IMR-90 (cell line): ENCODE results near the gene ZMAT5. TPM values are rescaled to one million over a fixed set of nuclear protein-coding genes. Genes with fewer than 3 reads are reported as not detected.
A peak's percentile ranks its signal among the peaks of the same experiment; 100 is the strongest.

Source experiments
- ATAC-seq: fragments of 200-7000 bp; cut with Tn5 transposase; 2 replicates; pipeline ENCODE4 v1.9.1; 2020; ENCODE audit warnings: low read depth, mild to moderate bottlenecking, moderate library complexity
- BruUV-seq: library from RNA; stranded (reverse); fragments of 400-500 nt; replicated peaks from 2 replicates; lab custom pipeline; 2021; lab: Mats Ljungman, UMichigan
- CTCF ChIA-PET: fragments of 300-600 bp; formaldehyde crosslinking; extraction: SDS; loops from one replicate; lab custom pipeline; 2021; ENCODE audit warnings: antibody characterized with exemption; lab: Yijun Ruan, JAX
- POLR2A ChIA-PET: fragments of 300-600 bp; sonication (Branson Sonifier 250); formaldehyde crosslinking; loops from one replicate; lab custom pipeline; 2022; ENCODE audit warnings: antibody characterized with exemption; ENCODE audit not compliant: unreplicated experiment; lab: Charles Lee
- DNase-seq: peaks from one replicate; pipeline ENCODE4 v3.0.0; 2013
- H2AFZ ChIP-seq: replicated peaks from 2 replicates; pipeline ENCODE3; 2013; ENCODE audit warnings: low read length, mild to moderate bottlenecking; ENCODE audit not compliant: poor library complexity
- H2AK5ac ChIP-seq: 2 replicates; pipeline ENCODE4 v1.6.1; 2013; ENCODE audit warnings: low read depth, low read length, inconsistent platforms
- H2AK9ac ChIP-seq: replicated peaks from 2 replicates; pipeline ENCODE3; 2013; ENCODE audit warnings: mild to moderate bottlenecking, low read depth, low read length, moderate library complexity; ENCODE audit not compliant: poor library complexity
- H2BK120ac ChIP-seq: 2 replicates; pipeline ENCODE4 v1.6.1; 2013; ENCODE audit warnings: low read depth, low read length, inconsistent platforms
- H2BK15ac ChIP-seq: 3 replicates; pipeline ENCODE4 v1.6.1; 2013; ENCODE audit warnings: low read depth, low read length, inconsistent platforms
- H2BK20ac ChIP-seq: 2 replicates; pipeline ENCODE4 v1.6.1; 2013; ENCODE audit warnings: low read depth, mild to moderate bottlenecking, inconsistent platforms, low read length, moderate library complexity
- H2BK5ac ChIP-seq: 2 replicates; pipeline ENCODE4 v1.6.1; 2013; ENCODE audit warnings: mild to moderate bottlenecking, low read depth, low read length, inconsistent platforms; ENCODE audit not compliant: poor library complexity, severe bottlenecking
- H3K14ac ChIP-seq: replicated peaks from 2 replicates; pipeline ENCODE4 v1.6.1; 2013; ENCODE audit warnings: low read depth, low read length, inconsistent platforms
- H3K18ac ChIP-seq: 2 replicates; pipeline ENCODE4 v1.6.1; 2013; ENCODE audit warnings: low read depth, low read length, control low read depth
- H3K23ac ChIP-seq: 2 replicates; pipeline ENCODE4 v1.6.1; 2013; ENCODE audit warnings: low read depth, low read length, inconsistent platforms
- H3K27ac ChIP-seq: 2 replicates; pipeline ENCODE4 v1.5.1; 2013; ENCODE audit warnings: mild to moderate bottlenecking, control low read depth, low read length; ENCODE audit not compliant: insufficient read depth
- H3K27me3 ChIP-seq: 2 replicates; pipeline ENCODE4 v1.6.1; 2013; ENCODE audit warnings: low read length; ENCODE audit not compliant: control insufficient read depth, insufficient read depth
- H3K36me3 ChIP-seq: 2 replicates; pipeline ENCODE4 v1.6.1; 2013; ENCODE audit warnings: low read length, mixed read lengths; ENCODE audit not compliant: control insufficient read depth, insufficient read depth
- H3K4ac ChIP-seq: 2 replicates; pipeline ENCODE4 v1.6.1; 2013; ENCODE audit warnings: low read depth, low read length, inconsistent platforms
- H3K4me1 ChIP-seq: 2 replicates; pipeline ENCODE4 v1.6.1; 2013; ENCODE audit warnings: low read length, mixed read lengths; ENCODE audit not compliant: control insufficient read depth, insufficient read depth
- H3K4me2 ChIP-seq: 2 replicates; pipeline ENCODE4 v1.6.1; 2013; ENCODE audit warnings: low read depth, mild to moderate bottlenecking, control low read depth, low read length, moderate library complexity
- H3K4me3 ChIP-seq: 2 replicates; pipeline ENCODE4 v1.5.1; 2013; ENCODE audit warnings: low read depth, mild to moderate bottlenecking, control low read depth, low read length, moderate library complexity; ENCODE audit not compliant: insufficient read depth
- H3K56ac ChIP-seq: 2 replicates; pipeline ENCODE4 v1.6.1; 2013; ENCODE audit warnings: low read length, inconsistent platforms; ENCODE audit not compliant: insufficient read depth; ENCODE audit errors: extremely low read depth
- H3K79me1 ChIP-seq, 2 experiments: 2 replicates each; pipeline ENCODE4 v1.6.1; 2013; ENCODE audit warnings: low read length in 2 of 2, inconsistent platforms in 1 of 2, low read depth in 1 of 2
- H3K9ac ChIP-seq: 2 replicates; pipeline ENCODE4 v1.6.1; 2013; ENCODE audit warnings: low read depth, low read length, control low read depth
- H3K9me1 ChIP-seq: 2 replicates; pipeline ENCODE4 v1.6.1; 2013; ENCODE audit warnings: low read length, inconsistent platforms; ENCODE audit not compliant: insufficient read depth
- H3K9me3 ChIP-seq: 2 replicates; pipeline ENCODE4 v1.6.1; 2013; ENCODE audit warnings: low read length; ENCODE audit not compliant: control insufficient read depth, insufficient read depth
- H4K20me1 ChIP-seq: 2 replicates; pipeline ENCODE4 v1.6.1; 2013; ENCODE audit warnings: low read length, inconsistent platforms; ENCODE audit not compliant: insufficient read depth
- H4K5ac ChIP-seq: 2 replicates; pipeline ENCODE4 v1.6.1; 2013; ENCODE audit warnings: mild to moderate bottlenecking, low read depth, low read length, control low read depth
- H4K8ac ChIP-seq, 2 experiments: 2 replicates each; pipeline ENCODE4 v1.6.1; 2013; ENCODE audit warnings: low read depth in 2 of 2, low read length in 2 of 2, control low read depth in 1 of 2, inconsistent platforms in 1 of 2
- H4K91ac ChIP-seq: 2 replicates; pipeline ENCODE4 v1.6.1; 2013; ENCODE audit warnings: low read depth, low read length, inconsistent platforms; ENCODE audit not compliant: insufficient read depth
- BHLHE40 ChIP-seq: fragments of 150-350 bp; IDR thresholded peaks from 2 replicates; pipeline ENCODE4 v1.6.1; 2016; ENCODE audit warnings: mild to moderate bottlenecking, low read depth, low read length
- CEBPB ChIP-seq: IDR thresholded peaks from 2 replicates; pipeline ENCODE4 v1.6.1; 2012; ENCODE audit warnings: low read depth, low read length, improper control_type of control experiment
- CHD1 ChIP-seq: IDR thresholded peaks from 2 replicates; pipeline ENCODE4 v1.6.1; 2012; ENCODE audit warnings: low read depth, low read length, improper control_type of control experiment
- CTCF ChIP-seq: conservative IDR thresholded peaks from 2 replicates; pipeline ENCODE4 v1.5.1; 2012; ENCODE audit warnings: mild to moderate bottlenecking, low read depth, low read length, improper control_type of control experiment
- ELK1 ChIP-seq: fragments of 150-350 bp; IDR thresholded peaks from 2 replicates; pipeline ENCODE4 v1.6.1; 2016; ENCODE audit warnings: low read depth, mild to moderate bottlenecking, low read length, moderate library complexity, borderline replicate concordance
- FOS ChIP-seq: fragments of 150-350 bp; IDR thresholded peaks from 2 replicates; pipeline ENCODE4 v1.6.1; 2016; ENCODE audit warnings: low read depth, low read length
- MAZ ChIP-seq: IDR thresholded peaks from 2 replicates; pipeline ENCODE4 v1.6.1; 2012; ENCODE audit warnings: low read depth, mild to moderate bottlenecking, low read length, improper control_type of control experiment, moderate library complexity, borderline replicate concordance
- MXI1 ChIP-seq: IDR thresholded peaks from 2 replicates; pipeline ENCODE4 v1.6.1; 2012; ENCODE audit warnings: low read depth, mild to moderate bottlenecking, low read length, moderate library complexity, borderline replicate concordance
- NFE2L2 ChIP-seq: fragments of 150-350 bp; IDR thresholded peaks from 2 replicates; pipeline ENCODE4 v1.6.1; 2016; ENCODE audit warnings: low read depth, mild to moderate bottlenecking, low read length
- POLR2A ChIP-seq: IDR thresholded peaks from 2 replicates; pipeline ENCODE4 v1.6.1; 2012; ENCODE audit warnings: mild to moderate bottlenecking, low read depth, low read length
- RAD21 ChIP-seq: IDR thresholded peaks from 2 replicates; pipeline ENCODE4 v1.6.1; 2012; ENCODE audit warnings: low read length, improper control_type of control experiment
- RCOR1 ChIP-seq: IDR thresholded peaks from 2 replicates; pipeline ENCODE4 v1.6.1; 2012; ENCODE audit warnings: mild to moderate bottlenecking, low read length, improper control_type of control experiment; ENCODE audit not compliant: insufficient replicate concordance
- RFX5 ChIP-seq: IDR thresholded peaks from 2 replicates; pipeline ENCODE4 v1.8.0; 2012; ENCODE audit warnings: low read depth, mild to moderate bottlenecking, low read length, moderate library complexity
- SMC3 ChIP-seq: fragments of 150-350 bp; IDR thresholded peaks from 2 replicates; pipeline ENCODE4 v1.6.1; 2016; ENCODE audit warnings: low read depth, mild to moderate bottlenecking, antibody characterized with exemption, low read length, moderate library complexity
- USF2 ChIP-seq: fragments of 150-350 bp; IDR thresholded peaks from 2 replicates; pipeline ENCODE4 v1.6.1; 2017; ENCODE audit warnings: mild to moderate bottlenecking, antibody characterized with exemption, low read length, low read depth
- WGBS, 2 experiments: methylation state at CpG; one replicate each; pipeline versions ENCODE4 v1.1.5 to v1.1.7; 2013; ENCODE audit warnings: missing lambda C conversion rate in 2 of 2; ENCODE audit not compliant: insufficient read length in 1 of 2; ENCODE audit errors: extremely low coverage in 2 of 2; 5-methylcytosine and 5-hydroxymethylcytosine counted together
- dilution Hi-C: fragments of 300-500 bp; cut with HindIII; formaldehyde crosslinking; loops from one replicate; pipeline ENCODE4 v1.14.3; 2018; ENCODE audit warnings: low sequenced_read_pairs; ENCODE audit not compliant: unreplicated experiment
- in situ Hi-C: fragments of 300-500 bp; cut with MboI; formaldehyde crosslinking; loops from 3 replicates; pipeline ENCODE4 v1.14.3; 2019; ENCODE audit warnings: low sequenced_read_pairs, inconsistent platforms, mixed read lengths
- intact Hi-C: fragments of 100-400 bp; cut with micrococcal nuclease; formaldehyde crosslinking; loops from 2 replicates; pipeline ENCODE4 v1.10.0; 2022
- polyA plus RNA-seq, 3 experiments: library from polyadenylated mRNA; depleted of rRNA; stranded (reverse); fragments of >200 nt; gene quantifications; 2 replicates each; pipeline ENCODE4 v1.2.3, GENCODE V29; 2012; ENCODE audit warnings: low replicate concordance in 1 of 3
- total RNA-seq: library from RNA; depleted of rRNA; stranded (reverse); fragments of >200 nt; gene quantifications from 2 replicates; pipeline ENCODE4 v1.2.3, GENCODE V29; 2012

ZMAT5 gene
- total and polyA plus RNA-seq, 2 of the 4 experiments (the other 2 are of a cell fraction), result 21.7 to 31.8 TPM

GRCh38 chr22:29799217-29799680 is 32.4 kb upstream of the ZMAT5 start:
- H3K27ac ChIP-seq, result peak overlapping the region; percentile 86
- CTCF ChIA-PET, result interaction anchor here (0.8 to 1.3 kb wide), 2 partner anchors 26 to 206 kb away, joined by 3 to 5 read pairs; no protein-coding TSS in a partner anchor
- H3K9me3 ChIP-seq, result no peaks in the 10 kb centered on the region
- H3K4me2 ChIP-seq, result 0 out of 2 replicates have a peak overlapping the region, but pooled peaks have one; percentile 8
- POLR2A ChIA-PET, result no interaction called here
- peak overlapping the region; percentile 22 for H3K9ac ChIP-seq
- H4K5ac ChIP-seq, result peak overlapping the region; percentile 83
- H3K18ac ChIP-seq, result peak overlapping the region; percentile 89
- peak overlapping the region; percentile 87 for H2AK5ac ChIP-seq
- peak overlapping the region; percentile 89 for H3K14ac ChIP-seq
- no TSS peak for BruUV-seq
- peak overlapping the region; percentile 97 for H2BK120ac ChIP-seq
- peak overlapping the region; percentile 97 for H3K4ac ChIP-seq
- peak overlapping the region; percentile 92 for H2BK5ac ChIP-seq
- in situ Hi-C loops, result no loop called here
- peaks cover 20% of the 10 kb centered on the region for H3K9me1 ChIP-seq
- peak overlapping the region; percentile 40; the same call in 1 of the 2 replicates for H3K56ac ChIP-seq
- peak overlapping the region; percentile 96 for H4K91ac ChIP-seq
- peak; percentile 94 for DNase-seq
- no peaks in the 10 kb centered on the region for H3K27me3 ChIP-seq
- H4K8ac ChIP-seq, result peak overlapping the region; percentile 63 to 91
- H2AFZ ChIP-seq, result peak overlapping the region; percentile 64
- H2AK9ac ChIP-seq, result peak overlapping the region; percentile 88
- dilution Hi-C loops, result no loop called here
- H3K23ac ChIP-seq, result peak overlapping the region; percentile 19
- intact Hi-C loops, result no loop called here
- H4K20me1 ChIP-seq, result no peaks in the 10 kb centered on the region
- H2BK15ac ChIP-seq, result peak overlapping the region; percentile 85; the same call in 2 of the 3 replicates
- peaks cover 41% of the 10 kb centered on the region for H3K36me3 ChIP-seq
- 53% methylated on average over 5 of the region's 8 CpGs; no CpG with 5 or more reads in 1 of the 2 experiments for WGBS, 2 experiments
- no peak overlapping the region for H3K4me3 ChIP-seq
- H3K4me1 ChIP-seq, result peaks cover 12% of the 10 kb centered on the region
- peaks cover 11 to 23% of the 10 kb centered on the region in 2 experiments; a peak in 3 of 4 replicates for H3K79me1 ChIP-seq
- peak; percentile 98 for ATAC-seq
- peak overlapping the region; percentile 97 for H2BK20ac ChIP-seq
- no peak for TF ChIP-seq RFX5
- TF ChIP-seq NFE2L2, result peak; percentile 96
- TF ChIP-seq FOS, result peak; percentile 71
- no peak for TF ChIP-seq RCOR1
- TF ChIP-seq BHLHE40, result 0 out of 2 replicates have a peak, but pooled peaks have one; percentile 34
- no peak for TF ChIP-seq CHD1
- peak; percentile 22 for TF ChIP-seq RAD21
- peak; percentile 99 for TF ChIP-seq CEBPB
- peak; percentile 19; the same call in 1 of the 2 replicates for TF ChIP-seq CTCF
- peak; percentile 61; the same call in 1 of the 2 replicates for TF ChIP-seq MAZ
- TF ChIP-seq POLR2A, result no peak
- TF ChIP-seq SMC3, result peak; percentile 39
- 0 out of 2 replicates have a peak, but pooled peaks have one; percentile 39 for TF ChIP-seq MXI1
- no peak for TF ChIP-seq ELK1
- TF ChIP-seq USF2, result peak; percentile 18; the same call in 1 of the 2 replicates
